K562 (cell line): ENCODE results near the gene RHBDL3. TPM values are rescaled to one million over a fixed set of nuclear protein-coding genes. Genes with fewer than 3 reads are reported as not detected.

Experiments used
- ATAC-seq: fragments of 200-7000 bp; cut with Tn5 transposase; 3 replicates; pipeline ENCODE4 v1.9.1; 2020; ENCODE audit warnings: moderate library complexity
- BruUV-seq: library from RNA; stranded (reverse); fragments of 400-500 nt; replicated peaks from 2 replicates; lab custom pipeline; 2021; lab: Mats Ljungman, UMichigan
- CTCF ChIA-PET: fragments of 300-600 bp; formaldehyde crosslinking; extraction: SDS; loops from one replicate; lab custom pipeline; 2021; ENCODE audit warnings: low intra/inter-chr PET ratio; lab: Yijun Ruan, JAX
- POLR2A ChIA-PET: fragments of 300-600, 350-650 bp; sonication (Branson Sonifier 250); formaldehyde crosslinking; extraction: SDS; loops from one replicate; lab custom pipeline; 2021; ENCODE audit warnings: antibody characterized with exemption, inconsistent platforms; lab: Yijun Ruan, JAX
- DNase-seq, 4 experiments: peaks; one replicate each; pipeline versions ENCODE4 v3.0.0 to v3.0.0-alpha.2; 2011 to 2018; ENCODE audit warnings: low spot score in 3 of 4, mixed read lengths in 3 of 4; ENCODE audit errors: extremely low read depth in 1 of 4
- FAIRE-seq: peaks from 2 replicates; lab custom pipeline; 2011; peaks lifted over from hg19 to GRCh38; lab: Jason Lieb, UNC
- H2AFZ ChIP-seq: 2 replicates; pipeline ENCODE4 v1.6.0; 2011; ENCODE audit warnings: low read depth, low read length, control low read depth, inconsistent platforms
- H3K27ac ChIP-seq: fragments of 200-600 bp; 3 replicates; pipeline ENCODE4 v1.8.0; 2011; ENCODE audit warnings: low read depth, mild to moderate bottlenecking, control low read depth, inconsistent platforms, low read length, moderate library complexity, mixed read lengths; ENCODE audit errors: extremely low read depth
- H3K27me3 ChIP-seq, 2 experiments: fragments of 300-600 bp in 1 of 2; 2 replicates in 1 of 2; 3 replicates in 1 of 2; pipeline versions ENCODE4 v1.6.0 to v1.8.0; 2011; ENCODE audit warnings: inconsistent platforms in 2 of 2, low read length in 2 of 2, mild to moderate bottlenecking in 1 of 2, mixed read lengths in 1 of 2, moderate library complexity in 1 of 2; ENCODE audit not compliant: control insufficient read depth in 2 of 2, insufficient read depth in 2 of 2
- H3K36me3 ChIP-seq: fragments of 300-600 bp; 3 replicates; pipeline ENCODE4 v1.8.0; 2011; ENCODE audit warnings: mild to moderate bottlenecking, low read length, inconsistent platforms; ENCODE audit not compliant: control insufficient read depth, insufficient read depth
- H3K4me1 ChIP-seq, 2 experiments: fragments of 200-600 bp in 1 of 2; replicated peaks in 1 of 2; 2 replicates in 1 of 2; 3 replicates in 1 of 2; pipeline versions ENCODE4 v1.5.1 to v1.8.0; 2011; ENCODE audit warnings: inconsistent platforms in 2 of 2, low read length in 2 of 2, mild to moderate bottlenecking in 1 of 2, mixed read lengths in 1 of 2, moderate library complexity in 1 of 2; ENCODE audit not compliant: control insufficient read depth in 2 of 2, insufficient read depth in 2 of 2
- H3K4me2 ChIP-seq: 2 replicates; pipeline ENCODE4 v1.6.1; 2011; ENCODE audit warnings: low read length, control low read depth, inconsistent platforms, mixed read lengths; ENCODE audit not compliant: insufficient read depth
- H3K4me3 ChIP-seq: fragments of 200-600 bp; sonication (generic), shearing (Covaris generic); 2 replicates; pipeline ENCODE4 v1.5.1; 2016; ENCODE audit warnings: control low read depth, inconsistent platforms
- H3K79me2 ChIP-seq: fragments of 200-600 bp; 3 replicates; pipeline ENCODE4 v1.8.0; 2011; ENCODE audit warnings: low read length, inconsistent platforms; ENCODE audit not compliant: control insufficient read depth, insufficient read depth
- H3K9ac ChIP-seq, 2 experiments: 2 replicates each; pipeline versions ENCODE4 v1.6.0 to v1.6.1; 2011; ENCODE audit warnings: low read depth in 2 of 2, low read length in 2 of 2, control low read depth in 1 of 2, inconsistent platforms in 1 of 2, mild to moderate bottlenecking in 1 of 2, mixed read lengths in 1 of 2; ENCODE audit not compliant: insufficient read depth in 1 of 2
- H3K9me1 ChIP-seq: one replicate; pipeline ENCODE4 v1.6.0; 2011; ENCODE audit warnings: inconsistent platforms, mild to moderate bottlenecking, low read length, moderate library complexity; ENCODE audit not compliant: control insufficient read depth, insufficient read depth
- H3K9me3 ChIP-seq: replicated peaks from 2 replicates; pipeline ENCODE4 v1.5.1; 2011; ENCODE audit warnings: low read depth, low read length, inconsistent platforms; ENCODE audit not compliant: control insufficient read depth, insufficient read depth
- H4K20me1 ChIP-seq: replicated peaks from 2 replicates; pipeline ENCODE4 v1.6.1; 2011; ENCODE audit warnings: low read length, inconsistent platforms, mixed read lengths; ENCODE audit not compliant: control insufficient read depth, insufficient read depth
- BRD4 ChIP-seq: fragments of 200-600 bp; sonication (generic); IDR thresholded peaks from 2 replicates; pipeline ENCODE4 v1.6.1; 2017; ENCODE audit warnings: inconsistent platforms
- C11orf30 ChIP-seq: fragments of 450-650 bp; IDR thresholded peaks from 2 replicates; pipeline ENCODE4 v1.6.1; 2016; ENCODE audit warnings: low read depth, mild to moderate bottlenecking
- E2F3 ChIP-seq: fragments of 250-450 bp; sonication (Bioruptor Pico); IDR thresholded peaks from 2 replicates; pipeline ENCODE4 v1.4.0; 2020; ENCODE audit warnings: mild to moderate bottlenecking
- EHMT2 ChIP-seq: fragments of 450-650 bp; IDR thresholded peaks from 2 replicates; pipeline ENCODE4 v1.6.1; 2018; ENCODE audit warnings: antibody characterized with exemption
- FIP1L1 ChIP-seq: fragments of 200-400 bp; formaldehyde crosslinking; IDR thresholded peaks from 2 replicates; pipeline ENCODE4 v1.6.1; 2018; ENCODE audit warnings: mild to moderate bottlenecking, low read depth, low read length; ENCODE audit not compliant: poor library complexity, severe bottlenecking
- HDAC1 ChIP-seq, 2 experiments: fragments of 450-650 bp; IDR thresholded peaks; 2 replicates each; pipeline ENCODE4 v1.6.1; 2016 to 2017; ENCODE audit warnings: inconsistent platforms in 1 of 2, mild to moderate bottlenecking in 1 of 2, moderate library complexity in 1 of 2
- HOXB6 ChIP-seq: fragments of 250-450 bp; sonication (Bioruptor Pico); IDR thresholded peaks from 2 replicates; pipeline ENCODE4 v1.5.1; 2022; ENCODE audit warnings: mild to moderate bottlenecking, borderline replicate concordance
- MIER1 ChIP-seq: fragments of 450-650 bp; IDR thresholded peaks from 2 replicates; pipeline ENCODE4 v1.6.1; 2016; ENCODE audit warnings: antibody characterized with exemption, mild to moderate bottlenecking, low read depth
- NBN ChIP-seq: fragments of 450-650 bp; IDR thresholded peaks from 2 replicates; pipeline ENCODE4 v1.6.1; 2016; ENCODE audit warnings: low read depth, mild to moderate bottlenecking
- PCBP2 ChIP-seq: fragments of 200-400 bp; formaldehyde crosslinking; IDR thresholded peaks from 2 replicates; pipeline ENCODE4 v1.6.1; 2018; ENCODE audit warnings: low read length, low read depth, mild to moderate bottlenecking, moderate library complexity; ENCODE audit not compliant: poor library complexity, severe bottlenecking
- TFAP4 ChIP-seq: sonication (generic); formaldehyde crosslinking; IDR thresholded peaks from 2 replicates; pipeline ENCODE4 v1.8.0; 2022; ENCODE audit warnings: missing genetic modification reagents, mild to moderate bottlenecking, moderate library complexity, borderline replicate concordance
- ZBTB12 ChIP-seq: fragments of 250-450 bp; sonication (Bioruptor Pico); IDR thresholded peaks from 2 replicates; pipeline ENCODE4 v1.4.0; 2020
- ZNF512 ChIP-seq: IDR thresholded peaks from 2 replicates; pipeline ENCODE4 v1.6.1; 2016; ENCODE audit warnings: missing genetic modification characterization, missing compliant biosample characterization
- WGBS: fragments of 100-300 bp; shearing (Covaris generic); methylation state at CpG from one replicate; pipeline ENCODE4 v1.1.6; 2016; ENCODE audit warnings: low coverage, mixed read lengths; ENCODE audit not compliant: insufficient coverage; ENCODE audit errors: missing lambda C conversion rate; 5-methylcytosine and 5-hydroxymethylcytosine counted together
- in situ Hi-C: fragments of 300-500 bp; cut with MboI; formaldehyde crosslinking; loops from 4 replicates; pipeline ENCODE4 v1.15.0; 2018; ENCODE audit warnings: inconsistent platforms, mixed read lengths
- intact Hi-C: fragments of 100-400 bp; cut with micrococcal nuclease; formaldehyde crosslinking; loops from 2 replicates; pipeline ENCODE4 v1.14.2; 2022
- polyA plus RNA-seq, 8 experiments: library from polyadenylated mRNA; depleted of rRNA in 4 of 8; stranded (reverse) in 5 of 8; unstranded in 3 of 8; fragments of >200 nt; fragmentation: Nextera tagmentation in 2 of 8; fragmentation: Illumina TruSeq in 1 of 8; extraction: Ambion mirVana in 2 of 8; extraction: Trizol in 1 of 8; gene quantifications; 2 replicates each; pipeline versions ENCODE4 v1.2.1 to v1.2.3, GENCODE V29; 2011 to 2014; ENCODE audit warnings: inconsistent platforms in 1 of 8, missing spikeins in 1 of 8
- total RNA-seq, 7 experiments: library from RNA; depleted of rRNA in 6 of 7; stranded (reverse); fragments of >200 nt in 6 of 7; fragmentation: Illumina TruSeq in 2 of 7; extraction: Trizol in 2 of 7; gene quantifications; 2 replicates each; pipeline versions ENCODE4 v1.2.1 to v1.2.3, GENCODE V29; 2011 to 2021; ENCODE audit warnings: low replicate concordance in 1 of 7
- TF ChIP-seq, protein P1 (sequence below): fragments of 250-450 bp; sonication (Bioruptor Pico); IDR thresholded peaks from 2 replicates; pipeline ENCODE4 v1.8.0; 2022; ENCODE audit warnings: moderate library complexity, mild to moderate bottlenecking, inconsistent platforms
- TF ChIP-seq, protein P2 (sequence below): fragments of 450-650 bp; conservative IDR thresholded peaks from 2 replicates; pipeline ENCODE4 v1.6.1; 2016; ENCODE audit warnings: missing genetic modification characterization, low read depth, mild to moderate bottlenecking, control low read depth, missing compliant biosample characterization

The RHBDL3 gene
- total and polyA plus RNA-seq, 9 of the 15 experiments (the other 6 are each of a cell fraction or from before 2014, with no cell fraction given): 0.06 to 0.31 (median 0.09) TPM; not detected in 4

- in situ Hi-C loops: no loop called here
- Histone ChIP-seq H3K4me2 (no peak overlapping the region), H3K36me3 (no peaks in the 10 kb centered on the region), H3K9me1 (no peaks in the 10 kb centered on the region), H3K4me1 (peaks cover 23 to 36% of the 10 kb centered on the region in 2 experiments; a peak in 4 of 5 replicates), H3K9me3 (no peaks in the 10 kb centered on the region), H3K4me3 (no peak overlapping the region), H4K20me1 (no peaks in the 10 kb centered on the region), H3K9ac (no peak overlapping the region), H3K79me2 (no peaks in the 10 kb centered on the region), H3K27ac (no peak overlapping the region), H3K27me3 (peaks cover 0 to 4% of the 10 kb centered on the region in 2 experiments; a peak in 1 of 5 replicates), H2AFZ (no peak overlapping the region)
- intact Hi-C loops: no loop called here
- DNase-seq (no peak), FAIRE-seq (no peak), ATAC-seq (0 out of 3 replicates have a peak, but pooled peaks have one; percentile 19)
- WGBS: 49% methylated on average over 6 of the region's 6 CpGs
- no TSS peak for BruUV-seq
- CTCF ChIA-PET: no interaction called here
- POLR2A ChIA-PET: interaction anchor here (0.6 to 0.9 kb wide), 3 partner anchors 19 to 73 kb away, joined by 3 to 4 read pairs (median 3); partner anchors contain the start of gene ZNF207
- TF ChIP-seq, protein P1, sequence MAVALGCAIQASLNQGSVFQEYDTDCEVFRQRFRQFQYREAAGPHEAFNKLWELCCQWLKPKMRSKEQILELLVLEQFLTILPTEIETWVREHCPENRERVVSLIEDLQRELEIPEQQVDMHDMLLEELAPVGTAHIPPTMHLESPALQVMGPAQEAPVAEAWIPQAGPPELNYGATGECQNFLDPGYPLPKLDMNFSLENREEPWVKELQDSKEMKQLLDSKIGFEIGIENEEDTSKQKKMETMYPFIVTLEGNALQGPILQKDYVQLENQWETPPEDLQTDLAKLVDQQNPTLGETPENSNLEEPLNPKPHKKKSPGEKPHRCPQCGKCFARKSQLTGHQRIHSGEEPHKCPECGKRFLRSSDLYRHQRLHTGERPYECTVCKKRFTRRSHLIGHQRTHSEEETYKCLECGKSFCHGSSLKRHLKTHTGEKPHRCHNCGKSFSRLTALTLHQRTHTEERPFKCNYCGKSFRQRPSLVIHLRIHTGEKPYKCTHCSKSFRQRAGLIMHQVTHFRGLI (CRISPR knock-in tag): no peak
- TF ChIP-seq ZBTB12 (CRISPR knock-in tag): no peak
- peak; percentile 19; the same call in 1 of the 2 replicates for TF ChIP-seq TFAP4
- no peak for TF ChIP-seq HDAC1 (IDR thresholded peaks at IDR 0.05)
- peak; percentile 23; the same call in 1 of the 2 replicates for TF ChIP-seq C11orf30
- no peak for TF ChIP-seq PCBP2
- TF ChIP-seq EHMT2: peak; percentile 87
- TF ChIP-seq, protein P2, sequence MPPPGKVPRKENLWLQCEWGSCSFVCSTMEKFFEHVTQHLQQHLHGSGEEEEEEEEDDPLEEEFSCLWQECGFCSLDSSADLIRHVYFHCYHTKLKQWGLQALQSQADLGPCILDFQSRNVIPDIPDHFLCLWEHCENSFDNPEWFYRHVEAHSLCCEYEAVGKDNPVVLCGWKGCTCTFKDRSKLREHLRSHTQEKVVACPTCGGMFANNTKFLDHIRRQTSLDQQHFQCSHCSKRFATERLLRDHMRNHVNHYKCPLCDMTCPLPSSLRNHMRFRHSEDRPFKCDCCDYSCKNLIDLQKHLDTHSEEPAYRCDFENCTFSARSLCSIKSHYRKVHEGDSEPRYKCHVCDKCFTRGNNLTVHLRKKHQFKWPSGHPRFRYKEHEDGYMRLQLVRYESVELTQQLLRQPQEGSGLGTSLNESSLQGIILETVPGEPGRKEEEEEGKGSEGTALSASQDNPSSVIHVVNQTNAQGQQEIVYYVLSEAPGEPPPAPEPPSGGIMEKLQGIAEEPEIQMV (tag): no peak
- no peak for TF ChIP-seq FIP1L1
- no peak for TF ChIP-seq HOXB6 (CRISPR knock-in tag)
- TF ChIP-seq NBN: no peak
- TF ChIP-seq MIER1: peak; percentile 87
- TF ChIP-seq E2F3 (CRISPR knock-in tag): no peak
- no peak for TF ChIP-seq ZNF512
- TF ChIP-seq BRD4: no peak
Measured at GRCh38 chr17:32277284-32277683, 11.7 kb downstream of the RHBDL3 start.
